Erythroblast (primary cell): ENCODE results near the gene DENND1B.

Experiments
- GATA1 ChIP-seq: IDR thresholded peaks from 2 replicates; pipeline ENCODE4 v1.6.1; 2011; ENCODE audit warnings: low read depth, mild to moderate bottlenecking, control low read depth, low read length, moderate library complexity
- POLR2A ChIP-seq: IDR thresholded peaks from 2 replicates; pipeline ENCODE4 v1.6.1; 2011; ENCODE audit warnings: mild to moderate bottlenecking, low read length

DNA sequence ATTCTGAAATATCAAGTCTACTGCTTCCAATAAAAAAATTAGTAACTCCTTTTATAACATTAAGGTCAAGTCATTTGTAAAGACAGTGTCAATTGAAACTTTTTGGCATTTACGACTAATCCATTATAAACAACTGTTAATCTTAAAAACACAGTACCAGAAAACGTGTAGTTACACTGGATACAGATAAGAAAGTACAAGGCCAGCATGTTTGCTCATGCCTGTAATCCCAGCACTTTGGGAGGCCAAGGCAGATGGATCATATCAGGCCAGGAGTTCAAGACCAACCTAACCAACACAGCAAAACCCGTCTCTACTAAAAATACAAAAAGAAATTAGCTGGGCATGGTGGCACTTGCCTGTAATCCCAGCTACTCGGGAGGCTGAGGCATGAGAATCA, 29.4 kb downstream of the DENND1B start:
- TF ChIP-seq POLR2A (no peak), GATA1 (no peak)
